ENCODE results near the gene LRRC9.

Gene LRRC9
- long read RNA-seq = 0 reads

DNA sequence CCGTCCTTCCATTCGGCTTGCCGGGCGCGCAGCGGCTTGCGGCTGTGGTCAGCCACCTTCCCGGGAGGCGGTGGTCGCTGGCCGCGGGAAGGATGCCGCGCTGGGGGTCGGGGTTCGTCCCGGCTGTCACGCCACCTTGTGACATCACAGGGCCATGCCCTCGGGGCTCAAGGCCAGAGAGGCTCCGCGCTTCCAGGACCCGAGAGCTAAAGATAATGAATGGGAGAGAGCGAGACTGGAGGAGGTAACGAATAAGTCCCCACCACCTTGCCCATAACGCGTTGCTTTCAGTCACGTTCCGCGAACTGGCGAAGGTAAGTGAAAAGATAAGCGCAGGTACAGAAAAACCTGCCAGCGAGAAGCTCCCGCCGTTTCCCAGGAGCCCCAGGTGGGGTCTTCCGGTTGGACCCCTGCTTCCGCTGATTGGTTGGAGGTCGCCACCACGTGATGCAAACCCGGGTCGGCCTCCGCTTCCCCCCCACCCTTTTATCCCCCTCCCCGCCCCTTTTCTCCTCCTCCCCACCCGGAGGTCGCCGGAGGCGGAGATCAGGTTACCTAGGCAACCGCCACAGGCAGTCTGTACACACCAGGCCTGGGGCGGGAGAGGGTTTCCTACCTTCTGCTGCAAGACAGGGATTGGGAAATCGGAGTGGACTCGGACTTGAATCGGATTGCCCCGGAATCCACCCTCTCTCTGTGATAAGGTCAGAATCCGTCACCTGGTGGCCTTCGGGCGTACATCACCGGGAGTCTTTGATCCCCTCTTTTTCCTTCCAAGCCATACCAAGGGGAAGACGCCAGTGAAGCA lies at the start of gene LRRC9:
Gene LRRC9 (plus strand): TSS at position 575 of the 808 bp plus-strand sequence.
- H3K27me3 ChIP-seq (ENCODE audit: insufficient read depth, poor library complexity, severe bottlenecking) = peaks cover 37% of the 10 kb centered on the region
- peak in 1 of 2 experiments; percentile 7 for DNase-seq (ENCODE audit: low read depth in 1 of 2, low spot score in 1 of 2)
- no peak within 1 kb of the TSS for H3K27ac ChIP-seq (replicated peaks)
- H3K4me3 ChIP-seq (replicated peaks; ENCODE audit: insufficient read depth, low read length) = no peak within 1 kb of the TSS
- no peak for TF ChIP-seq GABPA (IDR thresholded peaks at IDR 0.05; ENCODE audit: low read depth)
- TF ChIP-seq CTCF (IDR thresholded peaks at IDR 0.05; ENCODE audit: insufficient read depth, low read length) = no peak
- TF ChIP-seq, protein P1, sequence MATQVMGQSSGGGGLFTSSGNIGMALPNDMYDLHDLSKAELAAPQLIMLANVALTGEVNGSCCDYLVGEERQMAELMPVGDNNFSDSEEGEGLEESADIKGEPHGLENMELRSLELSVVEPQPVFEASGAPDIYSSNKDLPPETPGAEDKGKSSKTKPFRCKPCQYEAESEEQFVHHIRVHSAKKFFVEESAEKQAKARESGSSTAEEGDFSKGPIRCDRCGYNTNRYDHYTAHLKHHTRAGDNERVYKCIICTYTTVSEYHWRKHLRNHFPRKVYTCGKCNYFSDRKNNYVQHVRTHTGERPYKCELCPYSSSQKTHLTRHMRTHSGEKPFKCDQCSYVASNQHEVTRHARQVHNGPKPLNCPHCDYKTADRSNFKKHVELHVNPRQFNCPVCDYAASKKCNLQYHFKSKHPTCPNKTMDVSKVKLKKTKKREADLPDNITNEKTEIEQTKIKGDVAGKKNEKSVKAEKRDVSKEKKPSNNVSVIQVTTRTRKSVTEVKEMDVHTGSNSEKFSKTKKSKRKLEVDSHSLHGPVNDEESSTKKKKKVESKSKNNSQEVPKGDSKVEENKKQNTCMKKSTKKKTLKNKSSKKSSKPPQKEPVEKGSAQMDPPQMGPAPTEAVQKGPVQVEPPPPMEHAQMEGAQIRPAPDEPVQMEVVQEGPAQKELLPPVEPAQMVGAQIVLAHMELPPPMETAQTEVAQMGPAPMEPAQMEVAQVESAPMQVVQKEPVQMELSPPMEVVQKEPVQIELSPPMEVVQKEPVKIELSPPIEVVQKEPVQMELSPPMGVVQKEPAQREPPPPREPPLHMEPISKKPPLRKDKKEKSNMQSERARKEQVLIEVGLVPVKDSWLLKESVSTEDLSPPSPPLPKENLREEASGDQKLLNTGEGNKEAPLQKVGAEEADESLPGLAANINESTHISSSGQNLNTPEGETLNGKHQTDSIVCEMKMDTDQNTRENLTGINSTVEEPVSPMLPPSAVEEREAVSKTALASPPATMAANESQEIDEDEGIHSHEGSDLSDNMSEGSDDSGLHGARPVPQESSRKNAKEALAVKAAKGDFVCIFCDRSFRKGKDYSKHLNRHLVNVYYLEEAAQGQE (IDR thresholded peaks at IDR 0.05; ENCODE audit: insufficient replicate concordance, low read depth) = no peak
- no peak for TF ChIP-seq SPI1 (IDR thresholded peaks at IDR 0.05; ENCODE audit: borderline replicate concordance, low read depth)
- TF ChIP-seq POLR2AphosphoS5 (IDR thresholded peaks at IDR 0.05; ENCODE audit: low read depth) = no peak

- H3K27me3 ChIP-seq (ENCODE audit: insufficient read depth, poor library complexity, severe bottlenecking) = peaks cover 40% of the 10 kb centered on the region
- TF ChIP-seq, protein P1 (IDR thresholded peaks at IDR 0.05; ENCODE audit: insufficient replicate concordance, low read depth) = no peak
- no peak for TF ChIP-seq GABPA (IDR thresholded peaks at IDR 0.05; ENCODE audit: low read depth)
- TF ChIP-seq SPI1 (IDR thresholded peaks at IDR 0.05; ENCODE audit: borderline replicate concordance, low read depth) = no peak
- no peak for TF ChIP-seq CTCF (IDR thresholded peaks at IDR 0.05; ENCODE audit: insufficient read depth, low read length)
- no peak for TF ChIP-seq POLR2AphosphoS5 (IDR thresholded peaks at IDR 0.05; ENCODE audit: low read depth)
- peak in 1 of 2 experiments; percentile 67 for DNase-seq (ENCODE audit: low read depth in 1 of 2, low spot score in 1 of 2)
- H3K4me3 ChIP-seq (replicated peaks; ENCODE audit: insufficient read depth, low read length) = peak within 1 kb of the TSS; percentile 49
- H3K27ac ChIP-seq (replicated peaks) = no peak within 1 kb of the TSS
These were observed 49.4 kb upstream of the LRRC9 start, which contains the start of gene RTN1 for GRCh38 chr14:59870277-59871165. TSS of gene RTN1 (minus strand) at chr14:59870776. CDS start at chr14:59870630, 146 bp downstream.

GRCh38 chr14:59871166-59871495 lies 48.8 kb upstream of the LRRC9 start:
- Histone ChIP-seq H3K27ac (replicated peaks) (no peak overlapping the region), H3K27me3 (ENCODE audit: insufficient read depth, poor library complexity, severe bottlenecking) (peaks cover 36% of the 10 kb centered on the region), H3K4me3 (replicated peaks; ENCODE audit: insufficient read depth, low read length) (peak overlapping the region; percentile 49)
- no peak for TF ChIP-seq SPI1 (IDR thresholded peaks at IDR 0.05; ENCODE audit: borderline replicate concordance, low read depth)
- no peak for TF ChIP-seq GABPA (IDR thresholded peaks at IDR 0.05; ENCODE audit: low read depth)
- TF ChIP-seq, protein P1 (IDR thresholded peaks at IDR 0.05; ENCODE audit: insufficient replicate concordance, low read depth) = no peak
- TF ChIP-seq POLR2AphosphoS5 (IDR thresholded peaks at IDR 0.05; ENCODE audit: low read depth) = no peak
- TF ChIP-seq CTCF (IDR thresholded peaks at IDR 0.05; ENCODE audit: insufficient read depth, low read length) = no peak
- no peak for DNase-seq (ENCODE audit: low read depth in 1 of 2, low spot score in 1 of 2)
